ENCODE results near the gene DPM2.

GRCh38 chr9:127953154-127953553, 15.5 kb upstream of the DPM2 start:
- TF ChIP-seq CTCF (IDR thresholded peaks at IDR 0.05) (no peak), POLR2A (IDR thresholded peaks at IDR 0.05) (no peak)
